ENCODE data around the gene URB2. TPM values are rescaled to one million over a fixed set of nuclear protein-coding genes. Genes with fewer than 3 reads are reported as not detected.

Gene URB2
- total and polyA plus RNA-seq, 2 experiments from 2014 or later = 7.6 to 44.3 TPM

DNA sequence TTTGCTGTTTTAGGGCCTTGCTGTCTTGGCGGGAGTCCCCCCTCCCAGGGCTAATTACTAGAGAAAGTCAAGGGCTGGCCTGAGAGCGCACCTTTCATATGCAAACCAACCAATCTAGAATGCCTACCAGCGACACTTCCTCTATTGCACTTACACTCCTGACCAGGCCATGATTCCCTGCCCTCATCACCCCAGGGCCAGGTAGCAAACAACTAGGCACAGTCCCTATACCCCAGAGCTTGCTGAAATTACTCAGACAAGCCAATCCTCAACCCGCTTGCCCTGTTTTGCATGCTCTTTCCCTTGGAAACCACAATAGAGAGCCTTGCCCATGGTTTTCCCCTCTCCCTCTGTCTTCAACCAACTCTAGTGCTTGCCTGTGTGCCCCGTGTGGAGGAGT, 70.3 kb downstream of the URB2 start (continued):
- TF ChIP-seq, protein P1, sequence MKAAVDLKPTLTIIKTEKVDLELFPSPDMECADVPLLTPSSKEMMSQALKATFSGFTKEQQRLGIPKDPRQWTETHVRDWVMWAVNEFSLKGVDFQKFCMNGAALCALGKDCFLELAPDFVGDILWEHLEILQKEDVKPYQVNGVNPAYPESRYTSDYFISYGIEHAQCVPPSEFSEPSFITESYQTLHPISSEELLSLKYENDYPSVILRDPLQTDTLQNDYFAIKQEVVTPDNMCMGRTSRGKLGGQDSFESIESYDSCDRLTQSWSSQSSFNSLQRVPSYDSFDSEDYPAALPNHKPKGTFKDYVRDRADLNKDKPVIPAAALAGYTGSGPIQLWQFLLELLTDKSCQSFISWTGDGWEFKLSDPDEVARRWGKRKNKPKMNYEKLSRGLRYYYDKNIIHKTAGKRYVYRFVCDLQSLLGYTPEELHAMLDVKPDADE (IDR thresholded peaks at IDR 0.05) = no peak
- TF ChIP-seq, protein P2, sequence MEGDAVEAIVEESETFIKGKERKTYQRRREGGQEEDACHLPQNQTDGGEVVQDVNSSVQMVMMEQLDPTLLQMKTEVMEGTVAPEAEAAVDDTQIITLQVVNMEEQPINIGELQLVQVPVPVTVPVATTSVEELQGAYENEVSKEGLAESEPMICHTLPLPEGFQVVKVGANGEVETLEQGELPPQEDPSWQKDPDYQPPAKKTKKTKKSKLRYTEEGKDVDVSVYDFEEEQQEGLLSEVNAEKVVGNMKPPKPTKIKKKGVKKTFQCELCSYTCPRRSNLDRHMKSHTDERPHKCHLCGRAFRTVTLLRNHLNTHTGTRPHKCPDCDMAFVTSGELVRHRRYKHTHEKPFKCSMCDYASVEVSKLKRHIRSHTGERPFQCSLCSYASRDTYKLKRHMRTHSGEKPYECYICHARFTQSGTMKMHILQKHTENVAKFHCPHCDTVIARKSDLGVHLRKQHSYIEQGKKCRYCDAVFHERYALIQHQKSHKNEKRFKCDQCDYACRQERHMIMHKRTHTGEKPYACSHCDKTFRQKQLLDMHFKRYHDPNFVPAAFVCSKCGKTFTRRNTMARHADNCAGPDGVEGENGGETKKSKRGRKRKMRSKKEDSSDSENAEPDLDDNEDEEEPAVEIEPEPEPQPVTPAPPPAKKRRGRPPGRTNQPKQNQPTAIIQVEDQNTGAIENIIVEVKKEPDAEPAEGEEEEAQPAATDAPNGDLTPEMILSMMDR (conservative IDR thresholded peaks at IDR 0.05; ENCODE audit: low read depth in 2 of 2) = no peak
- TF ChIP-seq POLR2AphosphoS5 (IDR thresholded peaks at IDR 0.05; ENCODE audit: low read depth) = no peak

DNA sequence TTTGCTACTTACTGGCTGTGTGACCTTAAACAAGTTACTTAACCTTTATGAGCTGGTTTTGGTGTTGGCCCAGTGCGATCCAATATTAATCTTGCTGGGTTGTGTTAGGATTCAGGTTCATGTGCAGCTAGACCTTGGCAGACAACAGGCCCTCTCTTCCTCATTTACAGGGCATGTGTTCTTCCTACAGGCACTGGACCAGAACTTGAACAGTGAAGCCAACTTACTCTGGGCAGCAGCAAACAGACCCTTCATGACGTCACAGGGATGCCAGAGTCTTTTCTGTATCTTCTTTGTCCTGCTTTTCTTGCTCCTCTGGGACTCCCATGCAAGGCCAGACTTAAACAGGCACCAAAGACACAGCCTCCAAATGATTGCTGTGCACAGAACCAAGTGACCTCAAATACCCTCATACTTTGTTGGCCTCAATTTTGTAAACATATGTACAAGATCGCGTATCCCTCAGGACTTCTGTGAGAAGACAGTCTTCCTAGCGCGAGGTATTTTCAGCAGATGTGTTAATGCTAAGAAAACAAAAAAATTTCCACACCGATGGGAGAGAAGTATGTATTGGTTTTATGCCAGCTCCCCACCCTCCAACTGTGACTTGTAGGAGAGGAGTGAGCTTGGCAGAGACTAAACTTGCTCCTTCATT, 73.7 kb downstream of the URB2 start:
- no peak for DNase-seq (ENCODE audit: low spot score)
- H3K4me3 ChIP-seq = no peak overlapping the region
- H3F3A ChIP-seq (replicated peaks; ENCODE audit: low read depth) = 0 out of 2 replicates have a peak, but pooled peaks cover 3% of the 10 kb centered on the region
- Mint-ChIP-seq H3K4me3 (no peak overlapping the region), H3K27ac (no peak overlapping the region), H3K9me3 (peaks cover 3% of the 10 kb centered on the region; the same call in 2 of the 3 replicates), H3K27me3 (ENCODE audit: insufficient read depth, low read depth, poor library complexity) (peaks cover 8% of the 10 kb centered on the region), H3K4me1 (peaks cover 28% of the 10 kb centered on the region), H3K36me3 (ENCODE audit: low read depth) (peaks cover 8% of the 10 kb centered on the region; the same call in 1 of the 3 replicates)
- H3K4me1 ChIP-seq (ENCODE audit: insufficient read depth) = peaks cover 28% of the 10 kb centered on the region
- ATAC-seq = no peak
- H3K9me2 ChIP-seq (ENCODE audit: insufficient read depth) = peaks cover 17% of the 10 kb centered on the region
- H4K20me1 ChIP-seq (replicated peaks; ENCODE audit: insufficient read depth) = no peaks in the 10 kb centered on the region
- no peak overlapping the region for H2AFZ ChIP-seq
- H3K36me3 ChIP-seq (ENCODE audit: insufficient read depth) = no peaks in the 10 kb centered on the region
- no peak overlapping the region for H3K4me2 ChIP-seq
- H3K27me3 ChIP-seq (ENCODE audit: insufficient read depth) = no peaks in the 10 kb centered on the region
- no peaks in the 10 kb centered on the region for H3K79me2 ChIP-seq (replicated peaks; ENCODE audit: insufficient read depth)
- H3K27ac ChIP-seq (ENCODE audit: low read depth) = no peak overlapping the region
- no peak for TF ChIP-seq JUNB (IDR thresholded peaks at IDR 0.05; ENCODE audit: unreplicated experiment)
- no peak for TF ChIP-seq POLR2AphosphoS5 (IDR thresholded peaks at IDR 0.05; ENCODE audit: low read depth)
- TF ChIP-seq, protein P1 (IDR thresholded peaks at IDR 0.05) = no peak
- no peak for TF ChIP-seq EZH2phosphoT487 (IDR thresholded peaks at IDR 0.05; ENCODE audit: unreplicated experiment)
- TF ChIP-seq STAT1 (IDR thresholded peaks at IDR 0.05; ENCODE audit: unreplicated experiment) = no peak
- TF ChIP-seq, protein P3, sequence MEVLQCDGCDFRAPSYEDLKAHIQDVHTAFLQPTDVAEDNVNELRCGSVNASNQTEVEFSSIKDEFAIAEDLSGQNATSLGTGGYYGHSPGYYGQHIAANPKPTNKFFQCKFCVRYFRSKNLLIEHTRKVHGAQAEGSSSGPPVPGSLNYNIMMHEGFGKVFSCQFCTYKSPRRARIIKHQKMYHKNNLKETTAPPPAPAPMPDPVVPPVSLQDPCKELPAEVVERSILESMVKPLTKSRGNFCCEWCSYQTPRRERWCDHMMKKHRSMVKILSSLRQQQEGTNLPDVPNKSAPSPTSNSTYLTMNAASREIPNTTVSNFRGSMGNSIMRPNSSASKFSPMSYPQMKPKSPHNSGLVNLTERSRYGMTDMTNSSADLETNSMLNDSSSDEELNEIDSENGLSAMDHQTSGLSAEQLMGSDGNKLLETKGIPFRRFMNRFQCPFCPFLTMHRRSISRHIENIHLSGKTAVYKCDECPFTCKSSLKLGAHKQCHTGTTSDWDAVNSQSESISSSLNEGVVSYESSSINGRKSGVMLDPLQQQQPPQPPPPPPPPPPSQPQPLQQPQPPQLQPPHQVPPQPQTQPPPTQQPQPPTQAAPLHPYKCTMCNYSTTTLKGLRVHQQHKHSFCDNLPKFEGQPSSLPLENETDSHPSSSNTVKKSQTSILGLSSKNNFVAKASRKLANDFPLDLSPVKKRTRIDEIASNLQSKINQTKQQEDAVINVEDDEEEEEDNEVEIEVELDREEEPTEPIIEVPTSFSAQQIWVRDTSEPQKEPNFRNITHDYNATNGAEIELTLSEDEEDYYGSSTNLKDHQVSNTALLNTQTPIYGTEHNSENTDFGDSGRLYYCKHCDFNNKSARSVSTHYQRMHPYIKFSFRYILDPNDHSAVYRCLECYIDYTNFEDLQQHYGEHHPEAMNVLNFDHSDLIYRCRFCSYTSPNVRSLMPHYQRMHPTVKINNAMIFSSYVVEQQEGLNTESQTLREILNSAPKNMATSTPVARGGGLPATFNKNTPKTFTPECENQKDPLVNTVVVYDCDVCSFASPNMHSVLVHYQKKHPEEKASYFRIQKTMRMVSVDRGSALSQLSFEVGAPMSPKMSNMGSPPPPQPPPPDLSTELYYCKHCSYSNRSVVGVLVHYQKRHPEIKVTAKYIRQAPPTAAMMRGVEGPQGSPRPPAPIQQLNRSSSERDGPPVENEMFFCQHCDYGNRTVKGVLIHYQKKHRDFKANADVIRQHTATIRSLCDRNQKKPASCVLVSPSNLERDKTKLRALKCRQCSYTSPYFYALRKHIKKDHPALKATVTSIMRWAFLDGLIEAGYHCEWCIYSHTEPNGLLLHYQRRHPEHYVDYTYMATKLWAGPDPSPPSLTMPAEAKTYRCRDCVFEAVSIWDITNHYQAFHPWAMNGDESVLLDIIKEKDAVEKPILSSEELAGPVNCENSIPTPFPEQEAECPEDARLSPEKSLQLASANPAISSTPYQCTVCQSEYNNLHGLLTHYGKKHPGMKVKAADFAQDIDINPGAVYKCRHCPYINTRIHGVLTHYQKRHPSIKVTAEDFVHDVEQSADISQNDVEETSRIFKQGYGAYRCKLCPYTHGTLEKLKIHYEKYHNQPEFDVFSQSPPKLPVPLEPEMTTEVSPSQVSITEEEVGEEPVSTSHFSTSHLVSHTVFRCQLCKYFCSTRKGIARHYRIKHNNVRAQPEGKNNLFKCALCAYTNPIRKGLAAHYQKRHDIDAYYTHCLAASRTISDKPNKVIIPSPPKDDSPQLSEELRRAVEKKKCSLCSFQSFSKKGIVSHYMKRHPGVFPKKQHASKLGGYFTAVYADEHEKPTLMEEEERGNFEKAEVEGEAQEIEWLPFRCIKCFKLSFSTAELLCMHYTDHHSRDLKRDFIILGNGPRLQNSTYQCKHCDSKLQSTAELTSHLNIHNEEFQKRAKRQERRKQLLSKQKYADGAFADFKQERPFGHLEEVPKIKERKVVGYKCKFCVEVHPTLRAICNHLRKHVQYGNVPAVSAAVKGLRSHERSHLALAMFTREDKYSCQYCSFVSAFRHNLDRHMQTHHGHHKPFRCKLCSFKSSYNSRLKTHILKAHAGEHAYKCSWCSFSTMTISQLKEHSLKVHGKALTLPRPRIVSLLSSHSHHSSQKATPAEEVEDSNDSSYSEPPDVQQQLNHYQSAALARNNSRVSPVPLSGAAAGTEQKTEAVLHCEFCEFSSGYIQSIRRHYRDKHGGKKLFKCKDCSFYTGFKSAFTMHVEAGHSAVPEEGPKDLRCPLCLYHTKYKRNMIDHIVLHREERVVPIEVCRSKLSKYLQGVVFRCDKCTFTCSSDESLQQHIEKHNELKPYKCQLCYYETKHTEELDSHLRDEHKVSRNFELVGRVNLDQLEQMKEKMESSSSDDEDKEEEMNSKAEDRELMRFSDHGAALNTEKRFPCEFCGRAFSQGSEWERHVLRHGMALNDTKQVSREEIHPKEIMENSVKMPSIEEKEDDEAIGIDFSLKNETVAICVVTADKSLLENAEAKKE (CRISPR knock-in tag; IDR thresholded peaks at IDR 0.05) = no peak
- no peak for TF ChIP-seq ZNF331 (CRISPR knock-in tag; IDR thresholded peaks at IDR 0.05; ENCODE audit: low read depth)
- TF ChIP-seq, protein P2 (conservative IDR thresholded peaks at IDR 0.05; ENCODE audit: low read depth in 2 of 2) = no peak
